Karpas-422 (cell line): ENCODE measurements around the gene ACOT12. TPM values are rescaled to one million over a fixed set of nuclear protein-coding genes. Genes with fewer than 3 reads are reported as not detected.

Source experiments
- DNase-seq: peaks from one replicate; pipeline ENCODE4 v3.0.0-alpha.2; 2015
- H2AFZ ChIP-seq: fragments of 200-600 bp; sonication (generic); 2 replicates; pipeline ENCODE4 v1.6.1; 2014; ENCODE audit warnings: antibody characterized with exemption, low read length, mixed read lengths
- H3K27ac ChIP-seq: fragments of 200-600 bp; sonication (generic); 2 replicates; pipeline ENCODE4 v1.5.1; 2014; ENCODE audit warnings: mild to moderate bottlenecking, low read length, moderate library complexity
- H3K27me3 ChIP-seq: fragments of 200-600 bp; sonication (generic); 2 replicates; pipeline ENCODE4 v1.6.1; 2014; ENCODE audit warnings: low read length, mixed read lengths
- H3K36me3 ChIP-seq: fragments of 200-600 bp; sonication (generic); 2 replicates; pipeline ENCODE4 v1.6.1; 2014; ENCODE audit warnings: low read length, mixed read lengths; ENCODE audit not compliant: insufficient read depth
- H3K4me1 ChIP-seq: fragments of 200-600 bp; sonication (generic); 2 replicates; pipeline ENCODE4 v1.6.1; 2014; ENCODE audit warnings: mild to moderate bottlenecking, low read length, mixed read lengths
- H3K4me2 ChIP-seq: fragments of 200-600 bp; sonication (generic); 2 replicates; pipeline ENCODE4 v1.6.1; 2014; ENCODE audit warnings: low read length, low read depth, mild to moderate bottlenecking; ENCODE audit not compliant: poor library complexity, severe bottlenecking
- H3K4me3 ChIP-seq: fragments of 200-600 bp; sonication (generic); 2 replicates; pipeline ENCODE4 v1.5.1; 2014; ENCODE audit warnings: mild to moderate bottlenecking, antibody characterized with exemption, low read length, mixed read lengths
- H3K79me2 ChIP-seq: fragments of 200-600 bp; sonication (generic); 2 replicates; pipeline ENCODE4 v1.6.1; 2014; ENCODE audit warnings: mild to moderate bottlenecking, low read length, mixed read lengths
- H3K9ac ChIP-seq: fragments of 200-600 bp; sonication (generic); 2 replicates; pipeline ENCODE4 v1.6.0; 2014; ENCODE audit warnings: low read length
- H3K9me2 ChIP-seq: fragments of 200-600 bp; sonication (generic), shearing (Covaris generic); replicated peaks from 2 replicates; pipeline ENCODE4 v1.6.0; 2014; ENCODE audit warnings: mild to moderate bottlenecking, low read length, moderate library complexity; ENCODE audit not compliant: insufficient read depth
- H3K9me3 ChIP-seq: fragments of 300-700, 200-600 bp; sonication (generic); 2 replicates; pipeline ENCODE4 v1.6.1; 2014; ENCODE audit warnings: low read length, mixed read lengths
- H4K20me1 ChIP-seq: fragments of 200-600 bp; sonication (generic); 2 replicates; pipeline ENCODE4 v1.6.1; 2014; ENCODE audit warnings: mild to moderate bottlenecking, antibody characterized with exemption, low read length, low read depth; ENCODE audit not compliant: insufficient read depth
- total RNA-seq: library from RNA; depleted of rRNA; stranded (reverse); fragments of >200 nt; shearing (Covaris generic); gene quantifications from 2 replicates; pipeline ENCODE4 v1.2.3, GENCODE V29; 2014; ENCODE audit warnings: low replicate concordance; rRNA removed

ACOT12 gene
- total RNA-seq: 0.18 and 0.26 TPM in 2 replicates

DNA sequence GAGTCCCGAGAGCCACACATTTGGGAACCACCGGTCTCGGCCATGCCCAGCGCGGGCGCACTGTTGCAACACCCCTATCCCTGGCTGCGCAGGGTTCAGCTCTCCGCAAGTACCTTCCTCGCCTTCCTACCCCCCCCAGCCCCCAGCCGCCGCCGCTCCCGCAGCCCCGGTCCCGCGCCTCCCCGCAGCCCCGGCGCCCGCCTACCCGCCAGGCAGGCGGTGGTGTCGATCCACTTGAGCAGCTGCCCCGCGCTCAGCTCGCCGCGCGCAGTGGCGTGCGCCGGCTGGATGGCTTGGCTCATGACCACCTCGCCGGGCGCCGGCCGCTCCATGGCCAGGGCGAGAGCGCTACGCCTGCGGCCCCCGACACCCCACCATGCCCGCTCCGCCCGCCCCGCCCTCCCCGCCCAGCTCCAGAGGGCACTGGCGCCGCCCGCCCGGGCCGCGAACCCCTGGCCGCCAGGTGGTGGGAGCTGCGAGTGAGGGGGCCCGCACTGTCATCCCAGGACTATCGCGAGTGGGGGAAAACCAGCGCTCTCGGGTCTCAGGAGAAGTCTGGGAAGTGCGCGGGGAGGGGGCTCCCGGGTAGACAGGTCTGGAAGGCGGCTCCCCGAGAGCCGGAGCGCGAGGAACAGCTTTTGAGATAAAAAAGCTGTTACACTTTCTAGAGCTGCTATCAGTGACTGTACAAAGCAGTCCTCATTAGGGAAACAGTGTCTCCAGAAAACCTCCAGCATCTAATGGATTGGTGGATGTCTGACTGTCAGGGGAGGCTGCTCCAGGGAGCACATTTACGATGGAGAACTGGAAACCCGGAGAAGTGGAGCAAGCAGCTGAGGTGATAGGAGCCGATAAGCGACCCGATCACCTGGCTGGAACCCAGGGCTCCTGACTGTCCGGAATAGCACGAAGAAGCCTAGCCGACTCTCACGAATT lies at the start of gene ACOT12:
TSS of gene ACOT12 (minus strand) at position 352 of the 936 bp plus-strand sequence. CDS start at position 332, 20 bp downstream.
- Histone ChIP-seq H4K20me1 (no peaks in the 10 kb centered on the region), H3K4me3 (no peak within 1 kb of the TSS), H3K4me2 (no peak within 1 kb of the TSS), H3K27me3 (no peaks in the 10 kb centered on the region), H3K9me3 (no peaks in the 10 kb centered on the region), H3K9ac (no peak within 1 kb of the TSS), H3K27ac (no peak within 1 kb of the TSS), H3K4me1 (no peaks in the 10 kb centered on the region), H3K79me2 (no peaks in the 10 kb centered on the region), H2AFZ (no peak within 1 kb of the TSS), H3K9me2 (no peaks in the 10 kb centered on the region), H3K36me3 (no peaks in the 10 kb centered on the region)
- peak; percentile 31 for DNase-seq

DNA sequence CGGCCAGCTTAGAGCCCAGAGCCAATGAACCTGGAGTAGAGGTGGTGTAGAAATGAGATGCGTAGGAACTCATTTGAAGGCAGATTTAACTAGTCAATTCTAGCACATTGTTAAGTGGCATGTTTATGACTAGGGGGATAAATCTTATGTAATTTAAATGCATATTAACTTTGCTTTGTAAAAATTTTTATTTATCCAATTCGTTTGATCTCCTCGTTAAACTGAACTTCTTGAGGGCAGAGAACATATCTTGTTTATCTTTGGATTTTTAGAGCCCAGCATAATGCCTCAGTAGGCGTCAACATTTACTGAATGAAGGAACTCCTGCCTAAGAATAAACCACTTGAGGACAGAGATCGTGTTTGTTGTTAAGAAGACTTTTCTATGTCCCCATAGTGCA lies 41.1 kb upstream of the ACOT12 start:
- Histone ChIP-seq H3K27me3 (no peaks in the 10 kb centered on the region), H3K36me3 (peaks cover 4% of the 10 kb centered on the region; the same call in 1 of the 2 replicates), H3K4me1 (no peaks in the 10 kb centered on the region), H3K27ac (no peak overlapping the region), H2AFZ (no peak overlapping the region), H3K79me2 (0 out of 2 replicates have a peak, but pooled peaks cover 3% of the 10 kb centered on the region), H3K4me3 (no peak overlapping the region), H3K9ac (no peak overlapping the region), H3K9me2 (no peaks in the 10 kb centered on the region), H4K20me1 (no peaks in the 10 kb centered on the region), H3K4me2 (no peak overlapping the region), H3K9me3 (no peaks in the 10 kb centered on the region)
- DNase-seq: no peak

DNA sequence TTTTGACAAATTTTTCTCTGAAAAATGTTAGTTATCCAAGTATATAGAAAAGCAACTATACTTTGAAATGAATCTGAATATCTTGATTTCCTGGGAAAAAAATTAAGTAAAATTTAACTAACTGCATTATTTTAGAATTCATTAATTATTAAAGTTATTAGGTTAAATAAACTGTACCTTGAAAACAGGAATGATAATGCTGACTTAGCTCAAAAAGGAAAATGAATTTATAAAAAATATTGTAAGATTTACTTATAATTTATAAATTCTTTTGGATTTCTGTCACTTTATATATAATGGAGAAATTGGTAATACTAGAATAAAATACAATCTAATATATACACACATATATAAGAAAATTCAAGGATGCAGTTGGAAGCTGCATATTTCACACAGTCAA lies 36.1 kb upstream of the ACOT12 start:
- Histone ChIP-seq H2AFZ (no peak overlapping the region), H3K9me2 (no peaks in the 10 kb centered on the region), H3K4me3 (no peak overlapping the region), H3K9ac (no peak overlapping the region), H3K36me3 (peaks cover 4% of the 10 kb centered on the region), H3K27ac (no peak overlapping the region), H3K27me3 (no peaks in the 10 kb centered on the region), H3K4me2 (no peak overlapping the region), H3K9me3 (no peaks in the 10 kb centered on the region), H3K4me1 (peaks cover 20% of the 10 kb centered on the region), H4K20me1 (no peaks in the 10 kb centered on the region), H3K79me2 (0 out of 2 replicates have a peak, but pooled peaks cover 3% of the 10 kb centered on the region)
- no peak for DNase-seq

DNA sequence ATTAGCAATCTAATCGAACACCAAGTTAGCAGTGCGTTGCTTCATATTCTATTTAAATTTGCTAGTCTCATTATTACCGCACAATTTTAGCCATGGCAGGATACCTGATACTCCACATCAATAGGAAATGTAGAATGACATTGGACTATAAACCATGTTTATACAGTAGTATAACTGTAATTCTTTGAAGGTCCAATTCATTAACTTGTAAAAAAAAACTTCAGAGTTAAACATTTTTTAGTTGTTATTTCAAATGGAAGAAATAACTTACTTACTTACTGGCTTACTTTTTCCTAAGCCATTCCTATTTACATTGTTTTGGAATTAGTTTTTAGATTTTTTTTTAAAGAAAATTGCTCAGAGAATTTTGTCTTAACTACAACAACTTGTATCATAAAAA lies 35.4 kb upstream of the ACOT12 start:
- Histone ChIP-seq H3K4me3 (no peak overlapping the region), H3K4me1 (peaks cover 20% of the 10 kb centered on the region), H3K9me3 (no peaks in the 10 kb centered on the region), H3K36me3 (no peaks in the 10 kb centered on the region; the same call in 1 of the 2 replicates), H3K9ac (no peak overlapping the region), H4K20me1 (no peaks in the 10 kb centered on the region), H3K79me2 (peaks cover 6% of the 10 kb centered on the region; the same call in 1 of the 2 replicates), H3K27me3 (no peaks in the 10 kb centered on the region), H3K27ac (no peak overlapping the region), H3K4me2 (no peak overlapping the region), H3K9me2 (no peaks in the 10 kb centered on the region), H2AFZ (no peak overlapping the region)
- no peak for DNase-seq

DNA sequence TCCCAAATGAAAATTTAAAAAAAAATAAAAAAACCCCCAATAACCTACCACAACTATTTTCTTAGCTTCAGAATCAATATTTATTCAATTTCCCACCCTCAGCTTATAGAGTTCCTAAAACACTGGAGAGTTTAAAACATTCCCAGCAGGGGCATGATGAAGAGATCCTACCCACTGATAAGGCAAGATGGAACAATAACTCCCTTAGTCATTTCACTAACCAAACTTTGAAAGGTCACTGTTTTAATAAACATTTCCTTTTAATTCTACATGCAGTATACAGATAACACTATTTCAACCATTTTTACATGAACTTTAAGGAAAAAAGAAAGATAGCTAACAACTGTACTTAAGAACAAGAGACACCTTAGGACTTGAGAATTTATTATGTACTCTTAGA lies 34.9 kb upstream of the ACOT12 start:
- H3K4me2 ChIP-seq: no peak overlapping the region
- H3K9me2 ChIP-seq: no peaks in the 10 kb centered on the region
- DNase-seq: no peak
- H3K4me1 ChIP-seq: peaks cover 20% of the 10 kb centered on the region
- H3K4me3 ChIP-seq: no peak overlapping the region
- no peak overlapping the region for H3K27ac ChIP-seq
- H3K36me3 ChIP-seq: no peaks in the 10 kb centered on the region; the same call in 1 of the 2 replicates
- no peaks in the 10 kb centered on the region for H3K27me3 ChIP-seq
- H4K20me1 ChIP-seq: no peaks in the 10 kb centered on the region
- H2AFZ ChIP-seq: no peak overlapping the region
- no peak overlapping the region for H3K9ac ChIP-seq
- no peaks in the 10 kb centered on the region for H3K9me3 ChIP-seq
- H3K79me2 ChIP-seq: peaks cover 6% of the 10 kb centered on the region; the same call in 1 of the 2 replicates

DNA sequence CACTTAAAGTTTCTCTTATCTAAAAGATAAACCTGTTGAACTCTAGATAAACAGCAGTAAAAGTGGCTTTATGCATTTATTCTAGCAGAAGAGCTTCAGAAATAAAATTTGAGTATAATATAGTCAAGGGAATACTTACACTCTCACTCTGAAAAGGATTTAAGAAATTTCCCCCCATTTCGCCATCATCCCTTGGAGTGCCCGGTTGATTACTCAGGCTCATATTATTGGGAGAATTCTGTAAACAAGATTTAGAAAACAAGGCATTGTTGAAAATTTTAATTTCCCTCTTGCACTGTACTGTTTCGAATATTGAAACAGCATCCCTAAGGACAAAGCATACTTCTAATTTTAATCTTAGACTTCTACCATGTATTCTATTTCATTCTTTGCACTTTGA lies 34.5 kb upstream of the ACOT12 start:
- Histone ChIP-seq H4K20me1 (no peaks in the 10 kb centered on the region), H3K4me2 (no peak overlapping the region), H3K27ac (no peak overlapping the region), H3K9ac (no peak overlapping the region), H3K9me3 (no peaks in the 10 kb centered on the region), H3K9me2 (no peaks in the 10 kb centered on the region), H3K4me1 (peaks cover 20% of the 10 kb centered on the region), H3K27me3 (no peaks in the 10 kb centered on the region), H3K4me3 (no peak overlapping the region), H3K79me2 (peaks cover 6% of the 10 kb centered on the region; the same call in 1 of the 2 replicates), H3K36me3 (no peaks in the 10 kb centered on the region; the same call in 1 of the 2 replicates), H2AFZ (no peak overlapping the region)
- DNase-seq: no peak

DNA sequence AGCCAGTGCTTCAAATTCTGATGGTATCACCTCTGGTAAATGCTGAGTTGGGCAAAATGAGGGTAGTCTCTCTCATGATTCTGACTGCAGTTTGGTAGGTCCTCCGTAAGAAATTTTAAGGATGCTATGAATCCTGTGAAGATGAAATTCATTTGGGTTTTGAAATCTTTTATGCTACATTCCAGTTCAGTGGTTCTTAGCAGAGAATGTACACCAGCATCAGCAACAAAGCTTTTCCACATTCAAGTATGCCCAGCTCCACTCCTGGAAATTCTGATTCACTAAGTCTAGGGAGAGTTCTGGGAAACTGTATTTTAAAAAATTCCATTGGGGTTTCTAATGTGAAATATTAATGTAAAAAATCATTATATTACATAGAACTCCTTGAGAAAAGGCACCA lies 33.6 kb upstream of the ACOT12 start:
- Histone ChIP-seq H4K20me1 (no peaks in the 10 kb centered on the region), H3K4me2 (no peak overlapping the region), H3K9ac (no peak overlapping the region), H3K27me3 (no peaks in the 10 kb centered on the region), H3K9me3 (no peaks in the 10 kb centered on the region), H3K9me2 (no peaks in the 10 kb centered on the region), H3K36me3 (no peaks in the 10 kb centered on the region; the same call in 1 of the 2 replicates), H3K79me2 (peaks cover 6% of the 10 kb centered on the region; the same call in 1 of the 2 replicates), H3K4me1 (peaks cover 20% of the 10 kb centered on the region), H2AFZ (no peak overlapping the region), H3K4me3 (no peak overlapping the region), H3K27ac (0 out of 2 replicates have a peak overlapping the region, but pooled peaks have one; percentile 51)
- DNase-seq: no peak

DNA sequence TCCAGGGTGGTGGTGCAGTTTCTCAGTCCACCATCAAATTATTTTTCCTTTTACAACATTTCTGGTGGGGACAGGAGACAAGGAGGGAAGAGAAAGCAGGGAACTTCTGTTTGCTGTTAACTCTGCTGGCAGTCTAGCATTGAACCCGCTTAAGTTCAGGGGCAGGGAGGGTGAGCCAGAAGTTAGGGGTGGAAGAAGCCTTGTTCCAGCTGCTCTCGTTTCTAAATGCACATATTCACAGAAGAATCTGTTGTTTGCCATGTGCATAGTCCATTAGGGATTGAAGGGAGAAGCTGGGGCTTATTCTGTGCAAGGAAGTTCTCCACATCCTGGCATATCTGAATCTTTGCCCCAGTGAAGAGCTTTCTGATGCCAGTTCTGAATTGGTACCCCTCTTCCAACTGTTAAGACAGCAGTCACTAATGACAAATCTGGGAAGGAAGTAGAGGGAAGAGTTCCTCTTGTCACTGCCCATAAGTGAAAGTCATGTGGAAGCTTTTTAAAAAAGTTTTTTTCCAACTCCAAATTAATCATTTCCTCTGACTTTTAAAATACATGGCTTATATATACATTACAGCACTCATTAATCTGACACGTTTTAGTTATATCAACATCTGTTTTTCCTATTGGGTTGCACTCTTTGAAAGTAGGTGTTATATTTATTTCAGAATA lies 32.6 kb upstream of the ACOT12 start:
- no peak overlapping the region for H2AFZ ChIP-seq

More for the DNA sequence above, 32.6 kb upstream of the ACOT12 start:
- no peaks in the 10 kb centered on the region for H3K9me3 ChIP-seq
- DNase-seq: no peak
- H3K4me3 ChIP-seq: no peak overlapping the region
- H3K9ac ChIP-seq: no peak overlapping the region
- peaks cover 6% of the 10 kb centered on the region; the same call in 1 of the 2 replicates for H3K79me2 ChIP-seq
- no peaks in the 10 kb centered on the region for H3K9me2 ChIP-seq
- no peaks in the 10 kb centered on the region for H3K27me3 ChIP-seq
- H3K27ac ChIP-seq: peak overlapping the region; percentile 51
- no peaks in the 10 kb centered on the region; the same call in 1 of the 2 replicates for H3K36me3 ChIP-seq
- H4K20me1 ChIP-seq: no peaks in the 10 kb centered on the region
- peaks cover 20% of the 10 kb centered on the region for H3K4me1 ChIP-seq
- H3K4me2 ChIP-seq: no peak overlapping the region
